ENCODE measurements around the gene COQ4. TPM values are rescaled to one million over a fixed set of nuclear protein-coding genes. Genes with fewer than 3 reads are reported as not detected.

Gene COQ4
- total RNA-seq, 1 experiment from 2014 or later: 45.8 TPM

DNA sequence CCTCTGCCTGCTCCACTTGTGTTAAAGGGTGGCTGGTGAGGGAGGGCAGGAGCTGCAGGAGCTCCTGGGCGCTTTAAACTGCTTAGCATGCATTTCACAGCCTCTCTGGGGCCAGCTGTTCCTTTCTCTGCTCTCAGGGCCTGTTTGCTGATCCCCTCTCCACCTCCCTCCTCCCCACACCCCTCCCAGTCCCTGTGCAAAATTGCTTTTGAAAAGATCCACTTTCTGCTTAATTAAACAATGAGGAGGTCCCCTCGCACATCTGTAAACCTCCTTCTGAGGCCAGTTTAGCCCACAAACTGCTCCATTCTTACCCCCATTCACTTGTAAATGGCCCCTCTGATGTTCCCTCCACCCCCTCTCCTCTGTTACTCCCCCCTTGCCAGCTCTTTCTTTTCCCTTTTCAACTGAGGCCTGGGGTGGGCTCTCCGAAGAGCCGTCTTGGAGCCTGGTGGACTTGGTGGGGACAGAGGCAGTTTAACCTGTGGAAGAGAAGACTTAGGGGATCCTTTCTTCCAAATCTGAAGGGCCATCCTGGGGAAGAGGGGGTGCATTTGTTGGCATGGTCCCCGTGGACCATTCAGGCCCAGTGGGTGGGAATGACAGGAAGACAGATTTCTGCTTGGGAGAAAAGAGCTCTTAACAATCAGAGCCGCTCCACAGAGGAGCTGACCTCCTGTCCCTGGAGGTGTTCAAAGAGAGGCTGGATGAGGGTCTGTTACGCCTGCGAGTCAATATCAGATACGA lies 60.5 kb downstream of the COQ4 start:
- H3K4me3 ChIP-seq (replicated peaks in 1 of 2; ENCODE audit: low read depth in 1 of 2, low read length in 2 of 2): no peak overlapping the region
- BruUV-seq (replicated peaks): no TSS peak
- H3K27me3 ChIP-seq (ENCODE audit: insufficient read depth, low read length): no peaks in the 10 kb centered on the region
- no peaks in the 10 kb centered on the region for H3K9me3 ChIP-seq (ENCODE audit: control insufficient read depth in 1 of 2, insufficient read depth in 1 of 2, low read depth in 1 of 2, low read length in 2 of 2)
- H3K9me2 ChIP-seq (ENCODE audit: insufficient read depth): no peaks in the 10 kb centered on the region
- TF ChIP-seq EGR1 (IDR thresholded peaks at IDR 0.05; ENCODE audit: low read depth): no peak
- no peak for TF ChIP-seq POLR2AphosphoS5 (IDR thresholded peaks at IDR 0.05; ENCODE audit: low read depth, low read length)
- no peak for TF ChIP-seq FOSL1 (IDR thresholded peaks at IDR 0.05; ENCODE audit: low read depth)
- TF ChIP-seq CBX3 (IDR thresholded peaks at IDR 0.05; ENCODE audit: low read depth): no peak
- no peak for TF ChIP-seq EZH2 (IDR thresholded peaks at IDR 0.05)
- TF ChIP-seq ZFX (IDR thresholded peaks at IDR 0.05): no peak
- TF ChIP-seq SIN3A (IDR thresholded peaks at IDR 0.05; ENCODE audit: low read depth): no peak
- no peak for TF ChIP-seq JUND (IDR thresholded peaks at IDR 0.05)
- no peak for TF ChIP-seq RAD21 (IDR thresholded peaks at IDR 0.05; ENCODE audit: low read depth)
- TF ChIP-seq, protein P1, sequence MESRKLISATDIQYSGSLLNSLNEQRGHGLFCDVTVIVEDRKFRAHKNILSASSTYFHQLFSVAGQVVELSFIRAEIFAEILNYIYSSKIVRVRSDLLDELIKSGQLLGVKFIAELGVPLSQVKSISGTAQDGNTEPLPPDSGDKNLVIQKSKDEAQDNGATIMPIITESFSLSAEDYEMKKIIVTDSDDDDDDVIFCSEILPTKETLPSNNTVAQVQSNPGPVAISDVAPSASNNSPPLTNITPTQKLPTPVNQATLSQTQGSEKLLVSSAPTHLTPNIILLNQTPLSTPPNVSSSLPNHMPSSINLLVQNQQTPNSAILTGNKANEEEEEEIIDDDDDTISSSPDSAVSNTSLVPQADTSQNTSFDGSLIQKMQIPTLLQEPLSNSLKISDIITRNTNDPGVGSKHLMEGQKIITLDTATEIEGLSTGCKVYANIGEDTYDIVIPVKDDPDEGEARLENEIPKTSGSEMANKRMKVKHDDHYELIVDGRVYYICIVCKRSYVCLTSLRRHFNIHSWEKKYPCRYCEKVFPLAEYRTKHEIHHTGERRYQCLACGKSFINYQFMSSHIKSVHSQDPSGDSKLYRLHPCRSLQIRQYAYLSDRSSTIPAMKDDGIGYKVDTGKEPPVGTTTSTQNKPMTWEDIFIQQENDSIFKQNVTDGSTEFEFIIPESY (IDR thresholded peaks at IDR 0.05; ENCODE audit: extremely low read depth, insufficient replicate concordance, low read length): no peak
- TF ChIP-seq SP1 (IDR thresholded peaks at IDR 0.05; ENCODE audit: low read depth): no peak
- POLR2A ChIA-PET: no interaction called here
- H4K20me1 ChIP-seq (ENCODE audit: insufficient read depth): no peaks in the 10 kb centered on the region
- peaks cover 0 to 7% of the 10 kb centered on the region in 2 experiments; a peak in 2 of 4 replicates for H3K36me3 ChIP-seq (ENCODE audit: control insufficient read depth in 1 of 2, insufficient read depth in 2 of 2, low read length in 2 of 2)
- H3K4me1 ChIP-seq (ENCODE audit: control insufficient read depth in 1 of 2, insufficient read depth in 2 of 2, low read length in 2 of 2): no peaks in the 10 kb centered on the region
- no peak for ATAC-seq
- no peak overlapping the region for H3K9ac ChIP-seq (ENCODE audit: low read length)
- no peak overlapping the region for H3K27ac ChIP-seq (ENCODE audit: low read depth, low read length)
- H2AFZ ChIP-seq (ENCODE audit: low read depth, low read length, poor library complexity, severe bottlenecking): no peak overlapping the region
- intact Hi-C loops (cut with micrococcal nuclease): no loop called here
- DNase-seq (ENCODE audit: low read depth, low spot score): no peak
- CTCF ChIA-PET: no interaction called here
- no peak overlapping the region for H3K4me2 ChIP-seq (ENCODE audit: low read length)
- RAD21 ChIA-PET (ENCODE audit: low non-redundant PET in 1 of 2, low total read pairs in 2 of 2, uncharacterized antibody in 2 of 2, unreplicated experiment in 2 of 2): no interaction called here
- H3K79me2 ChIP-seq (ENCODE audit: insufficient read depth, low read length): peaks cover 8% of the 10 kb centered on the region; the same call in 1 of the 2 replicates

Other genes with a start within 250 kb of the COQ4 start
- 148 TPM for gene PTGES2, start 195.1 kb upstream of the COQ4 start, total RNA-seq (2021; ENCODE audit: unreplicated experiment)
- gene LCN2, start 173.4 kb upstream of the COQ4 start, total RNA-seq (2021; ENCODE audit: unreplicated experiment): 9.2 TPM
- gene BBLN, start 162.6 kb upstream of the COQ4 start, total RNA-seq (2021; ENCODE audit: unreplicated experiment): 119 TPM
- 144 TPM for gene CIZ1, start 131.3 kb upstream of the COQ4 start, total RNA-seq (2021; ENCODE audit: unreplicated experiment)
- gene DNM1, start 119.5 kb upstream of the COQ4 start, total RNA-seq (2021; ENCODE audit: unreplicated experiment): 12.0 TPM
- 67.0 TPM for gene GOLGA2, start 46.8 kb upstream of the COQ4 start, total RNA-seq (2021; ENCODE audit: unreplicated experiment)
- 22.4 TPM for gene SWI5, start 46.6 kb upstream of the COQ4 start, total RNA-seq (2021; ENCODE audit: unreplicated experiment)
- 42.1 TPM for gene TRUB2, start 392 bp upstream of the COQ4 start, total RNA-seq (2021; ENCODE audit: unreplicated experiment)
- 33.9 TPM for gene SLC27A4, start 17.7 kb downstream of the COQ4 start, total RNA-seq (2021; ENCODE audit: unreplicated experiment)
- 51.6 TPM for gene URM1, start 48.5 kb downstream of the COQ4 start, total RNA-seq (2021; ENCODE audit: unreplicated experiment)
- 27.0 TPM for gene CERCAM, start 98.0 kb downstream of the COQ4 start, total RNA-seq (2021; ENCODE audit: unreplicated experiment)
- gene ODF2, start 133.2 kb downstream of the COQ4 start, total RNA-seq (2021; ENCODE audit: unreplicated experiment): 46.8 TPM
- 36.6 TPM for gene GLE1, start 181.9 kb downstream of the COQ4 start, total RNA-seq (2021; ENCODE audit: unreplicated experiment)
- 111 TPM for gene SPTAN1, start 229.7 kb downstream of the COQ4 start, total RNA-seq (2021; ENCODE audit: unreplicated experiment)

Measured in HCT116 (cell line).